ENCODE measurements around the gene ABL1.

GRCh38 chr9:130934702-130935647 lies 99.9 kb downstream of the ABL1 start:
- no peak for TF ChIP-seq POLR2A (IDR thresholded peaks at IDR 0.05)
- TF ChIP-seq, protein P1, sequence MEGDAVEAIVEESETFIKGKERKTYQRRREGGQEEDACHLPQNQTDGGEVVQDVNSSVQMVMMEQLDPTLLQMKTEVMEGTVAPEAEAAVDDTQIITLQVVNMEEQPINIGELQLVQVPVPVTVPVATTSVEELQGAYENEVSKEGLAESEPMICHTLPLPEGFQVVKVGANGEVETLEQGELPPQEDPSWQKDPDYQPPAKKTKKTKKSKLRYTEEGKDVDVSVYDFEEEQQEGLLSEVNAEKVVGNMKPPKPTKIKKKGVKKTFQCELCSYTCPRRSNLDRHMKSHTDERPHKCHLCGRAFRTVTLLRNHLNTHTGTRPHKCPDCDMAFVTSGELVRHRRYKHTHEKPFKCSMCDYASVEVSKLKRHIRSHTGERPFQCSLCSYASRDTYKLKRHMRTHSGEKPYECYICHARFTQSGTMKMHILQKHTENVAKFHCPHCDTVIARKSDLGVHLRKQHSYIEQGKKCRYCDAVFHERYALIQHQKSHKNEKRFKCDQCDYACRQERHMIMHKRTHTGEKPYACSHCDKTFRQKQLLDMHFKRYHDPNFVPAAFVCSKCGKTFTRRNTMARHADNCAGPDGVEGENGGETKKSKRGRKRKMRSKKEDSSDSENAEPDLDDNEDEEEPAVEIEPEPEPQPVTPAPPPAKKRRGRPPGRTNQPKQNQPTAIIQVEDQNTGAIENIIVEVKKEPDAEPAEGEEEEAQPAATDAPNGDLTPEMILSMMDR (IDR thresholded peaks at IDR 0.05) = no peak

Data from esophagus squamous epithelium (tissue), 4 donors.